Neural cell (in vitro differentiated cells): ENCODE results near the gene L1CAM.

Experiments used
- EZH2 ChIP-seq: fragments of 200-600, 300-800 bp; shearing (Covaris generic), sonication (generic); IDR thresholded peaks from 2 replicates; pipeline ENCODE4 v1.6.1; 2014; ENCODE audit warnings: antibody characterized with exemption, low read length, borderline replicate concordance, mild to moderate bottlenecking; ENCODE audit not compliant: insufficient read depth, poor library complexity, severe bottlenecking
- MXI1 ChIP-seq: fragments of 450-650 bp; conservative IDR thresholded peaks from 2 replicates; pipeline ENCODE4 v1.6.1; 2014; ENCODE audit warnings: antibody characterized with exemption, mild to moderate bottlenecking; ENCODE audit not compliant: poor library complexity, severe bottlenecking
- RAD21 ChIP-seq: fragments of 450-650 bp; conservative IDR thresholded peaks from 2 replicates; pipeline ENCODE4 v1.6.1; 2014; ENCODE audit warnings: antibody characterized with exemption, mild to moderate bottlenecking, moderate library complexity
- TF ChIP-seq, protein P1 (sequence below): fragments of 450-650 bp; IDR thresholded peaks from 2 replicates; pipeline ENCODE4 v1.5.1; 2014; ENCODE audit warnings: antibody characterized with exemption, mild to moderate bottlenecking, moderate library complexity; ENCODE audit not compliant: poor library complexity, severe bottlenecking
- TF ChIP-seq, protein P2 (sequence below): IDR thresholded peaks from 2 replicates; pipeline ENCODE4 v1.6.1; 2012; ENCODE audit warnings: borderline replicate concordance

DNA sequence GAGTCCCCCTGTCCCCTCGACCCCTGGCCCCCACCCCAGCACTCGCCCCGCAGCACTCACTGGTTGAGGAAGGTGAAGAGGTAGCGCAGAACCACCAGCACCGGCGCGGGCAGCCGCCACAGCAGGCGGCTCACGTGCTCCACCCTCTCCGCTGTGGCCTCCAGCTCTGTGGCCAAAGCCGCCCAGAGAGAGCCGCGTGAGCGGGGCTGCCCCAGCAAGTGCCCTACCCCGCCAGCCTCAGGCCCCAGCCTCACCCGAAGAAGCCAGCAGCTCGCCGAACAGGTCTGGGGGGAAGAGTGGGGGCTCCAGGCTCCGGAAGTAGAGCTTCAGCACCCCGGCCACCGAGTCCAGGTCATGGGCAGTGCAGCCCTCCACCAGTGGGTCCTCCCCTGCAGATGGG is 24.5 kb upstream of the L1CAM start:
- no peak for TF ChIP-seq MXI1
- TF ChIP-seq, protein P1, sequence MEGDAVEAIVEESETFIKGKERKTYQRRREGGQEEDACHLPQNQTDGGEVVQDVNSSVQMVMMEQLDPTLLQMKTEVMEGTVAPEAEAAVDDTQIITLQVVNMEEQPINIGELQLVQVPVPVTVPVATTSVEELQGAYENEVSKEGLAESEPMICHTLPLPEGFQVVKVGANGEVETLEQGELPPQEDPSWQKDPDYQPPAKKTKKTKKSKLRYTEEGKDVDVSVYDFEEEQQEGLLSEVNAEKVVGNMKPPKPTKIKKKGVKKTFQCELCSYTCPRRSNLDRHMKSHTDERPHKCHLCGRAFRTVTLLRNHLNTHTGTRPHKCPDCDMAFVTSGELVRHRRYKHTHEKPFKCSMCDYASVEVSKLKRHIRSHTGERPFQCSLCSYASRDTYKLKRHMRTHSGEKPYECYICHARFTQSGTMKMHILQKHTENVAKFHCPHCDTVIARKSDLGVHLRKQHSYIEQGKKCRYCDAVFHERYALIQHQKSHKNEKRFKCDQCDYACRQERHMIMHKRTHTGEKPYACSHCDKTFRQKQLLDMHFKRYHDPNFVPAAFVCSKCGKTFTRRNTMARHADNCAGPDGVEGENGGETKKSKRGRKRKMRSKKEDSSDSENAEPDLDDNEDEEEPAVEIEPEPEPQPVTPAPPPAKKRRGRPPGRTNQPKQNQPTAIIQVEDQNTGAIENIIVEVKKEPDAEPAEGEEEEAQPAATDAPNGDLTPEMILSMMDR: no peak
- TF ChIP-seq, protein P2, sequence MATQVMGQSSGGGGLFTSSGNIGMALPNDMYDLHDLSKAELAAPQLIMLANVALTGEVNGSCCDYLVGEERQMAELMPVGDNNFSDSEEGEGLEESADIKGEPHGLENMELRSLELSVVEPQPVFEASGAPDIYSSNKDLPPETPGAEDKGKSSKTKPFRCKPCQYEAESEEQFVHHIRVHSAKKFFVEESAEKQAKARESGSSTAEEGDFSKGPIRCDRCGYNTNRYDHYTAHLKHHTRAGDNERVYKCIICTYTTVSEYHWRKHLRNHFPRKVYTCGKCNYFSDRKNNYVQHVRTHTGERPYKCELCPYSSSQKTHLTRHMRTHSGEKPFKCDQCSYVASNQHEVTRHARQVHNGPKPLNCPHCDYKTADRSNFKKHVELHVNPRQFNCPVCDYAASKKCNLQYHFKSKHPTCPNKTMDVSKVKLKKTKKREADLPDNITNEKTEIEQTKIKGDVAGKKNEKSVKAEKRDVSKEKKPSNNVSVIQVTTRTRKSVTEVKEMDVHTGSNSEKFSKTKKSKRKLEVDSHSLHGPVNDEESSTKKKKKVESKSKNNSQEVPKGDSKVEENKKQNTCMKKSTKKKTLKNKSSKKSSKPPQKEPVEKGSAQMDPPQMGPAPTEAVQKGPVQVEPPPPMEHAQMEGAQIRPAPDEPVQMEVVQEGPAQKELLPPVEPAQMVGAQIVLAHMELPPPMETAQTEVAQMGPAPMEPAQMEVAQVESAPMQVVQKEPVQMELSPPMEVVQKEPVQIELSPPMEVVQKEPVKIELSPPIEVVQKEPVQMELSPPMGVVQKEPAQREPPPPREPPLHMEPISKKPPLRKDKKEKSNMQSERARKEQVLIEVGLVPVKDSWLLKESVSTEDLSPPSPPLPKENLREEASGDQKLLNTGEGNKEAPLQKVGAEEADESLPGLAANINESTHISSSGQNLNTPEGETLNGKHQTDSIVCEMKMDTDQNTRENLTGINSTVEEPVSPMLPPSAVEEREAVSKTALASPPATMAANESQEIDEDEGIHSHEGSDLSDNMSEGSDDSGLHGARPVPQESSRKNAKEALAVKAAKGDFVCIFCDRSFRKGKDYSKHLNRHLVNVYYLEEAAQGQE: no peak
- TF ChIP-seq RAD21: no peak
- TF ChIP-seq EZH2: no peak
